MV-4-11 (cell line): ENCODE results near the gene SGIP1.
"Not testable (repeated sequence)": the region's sequence is repeated elsewhere in the genome, so short reads cannot be mapped to it uniquely, and the experiment has no call there.

Experiments used
- DNase-seq: peaks from one replicate; lab custom pipeline; 2025; lab: John Stamatoyannopoulos, UW

The SGIP1 gene

DNA sequence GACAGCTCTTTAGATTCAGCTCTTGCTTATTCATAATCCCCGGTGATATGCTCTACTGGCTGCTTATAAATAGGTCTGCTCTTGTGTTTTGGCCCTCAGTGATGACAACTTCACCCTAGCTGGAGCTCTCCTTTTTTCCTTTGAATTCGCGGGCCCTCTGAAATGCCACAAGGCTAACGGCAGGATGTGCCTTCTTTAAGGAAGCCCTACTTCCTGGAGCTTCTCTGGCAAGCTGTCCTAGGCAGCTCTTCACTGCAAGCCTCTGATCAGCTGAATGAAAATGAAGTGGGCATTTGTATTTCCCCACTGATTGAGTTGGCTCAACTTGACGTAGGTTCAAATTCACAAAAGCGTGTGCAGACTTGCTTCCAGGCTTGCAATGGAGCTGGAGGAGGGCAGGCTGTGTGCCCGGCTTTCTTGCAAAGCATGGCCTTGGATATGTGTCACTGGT, 22.2 kb downstream of the SGIP1 start:
- DNase-seq: no peak

DNA sequence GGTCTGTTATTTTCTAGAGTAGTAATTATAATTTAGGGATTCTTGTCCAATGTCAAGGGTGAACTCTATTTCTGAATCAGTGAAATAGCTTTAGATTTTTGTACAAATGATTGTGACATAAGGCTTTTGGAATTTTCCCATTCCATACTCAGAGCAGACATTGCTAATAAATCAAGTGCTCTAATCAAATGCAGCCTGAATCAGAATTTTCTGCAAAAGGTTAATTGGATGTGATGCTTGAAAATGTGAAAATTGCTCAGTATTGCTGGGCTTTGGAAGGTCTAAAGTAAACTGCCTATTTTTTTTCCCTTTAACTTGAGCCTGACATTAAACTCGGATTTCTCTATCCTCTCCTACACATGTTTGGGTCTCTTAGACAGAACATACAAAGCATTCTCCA, 23.2 kb downstream of the SGIP1 start:
- no peak for DNase-seq

DNA sequence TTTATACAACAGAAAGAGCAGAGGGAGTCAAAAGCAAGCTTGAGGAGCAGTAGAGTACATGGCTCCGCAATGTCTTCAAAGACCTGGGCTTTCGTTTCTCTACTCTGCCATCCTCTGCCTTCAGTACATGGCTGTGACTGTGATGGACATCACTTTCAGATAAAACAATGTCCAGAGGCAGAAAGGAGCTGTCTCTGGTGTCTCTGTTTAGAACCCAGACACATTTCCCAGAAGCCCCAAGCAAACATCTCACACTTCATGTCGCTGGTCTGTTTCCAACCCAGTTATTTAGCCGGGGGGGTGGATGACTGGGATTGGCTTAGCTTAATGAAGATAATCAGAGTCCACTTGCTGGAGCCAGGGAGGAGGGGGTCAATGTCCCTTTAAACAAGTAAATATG, 25.6 kb downstream of the SGIP1 start:
- no peak for DNase-seq

DNA sequence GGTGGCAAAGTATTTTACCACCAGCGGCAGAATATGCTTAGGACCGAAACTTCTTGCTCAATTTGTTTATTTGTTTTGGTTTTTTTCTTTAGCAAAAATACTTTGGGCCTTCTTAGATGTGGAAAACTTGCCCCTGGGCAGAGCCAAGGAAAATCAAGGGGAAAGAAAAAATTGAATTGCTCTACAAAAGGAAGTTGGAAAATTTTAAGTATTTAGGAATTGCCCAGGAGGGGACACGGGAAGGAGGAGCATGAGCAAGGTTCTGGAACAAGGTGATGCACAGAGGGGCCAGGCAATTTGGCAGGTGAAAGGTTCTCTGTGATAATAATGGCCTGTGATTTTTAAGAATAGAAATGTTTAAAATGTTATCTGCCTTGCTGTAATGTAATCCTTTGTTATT, 28.6 kb downstream of the SGIP1 start:
- no peak for DNase-seq

DNA sequence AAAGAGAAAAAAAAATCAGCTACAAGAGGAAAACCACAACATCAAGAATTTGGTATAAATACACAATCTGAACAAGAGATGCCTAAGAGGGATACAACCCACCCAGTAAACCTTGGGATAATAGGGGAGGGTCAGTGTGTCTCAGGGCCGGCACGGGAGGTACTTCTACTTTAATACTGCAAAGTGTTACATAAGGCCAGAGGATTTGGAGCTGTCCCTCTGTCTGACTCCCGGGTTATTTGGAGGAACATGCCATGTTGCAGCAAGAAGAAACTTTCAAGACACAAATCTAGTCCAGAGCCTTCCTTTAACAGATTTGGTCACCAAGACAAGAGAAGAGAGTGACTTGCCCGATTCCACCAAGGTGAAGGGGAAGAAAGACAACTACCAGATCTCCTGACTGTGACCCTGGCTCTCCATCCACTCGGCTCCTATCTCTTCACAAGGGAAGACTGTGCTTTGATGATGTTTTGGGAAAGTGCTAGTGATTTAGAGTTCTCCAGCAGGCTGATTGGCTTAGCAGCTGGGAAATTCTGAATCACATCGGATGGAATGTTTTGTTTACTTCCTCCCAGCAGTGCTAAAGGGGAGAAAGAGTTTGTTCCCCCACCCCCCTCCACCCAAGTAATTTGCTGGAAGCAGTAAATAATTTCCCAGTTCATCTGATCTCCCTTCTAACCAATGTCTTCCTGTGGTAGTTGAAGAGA, 29.3 kb downstream of the SGIP1 start:
- DNase-seq: no peak

DNA sequence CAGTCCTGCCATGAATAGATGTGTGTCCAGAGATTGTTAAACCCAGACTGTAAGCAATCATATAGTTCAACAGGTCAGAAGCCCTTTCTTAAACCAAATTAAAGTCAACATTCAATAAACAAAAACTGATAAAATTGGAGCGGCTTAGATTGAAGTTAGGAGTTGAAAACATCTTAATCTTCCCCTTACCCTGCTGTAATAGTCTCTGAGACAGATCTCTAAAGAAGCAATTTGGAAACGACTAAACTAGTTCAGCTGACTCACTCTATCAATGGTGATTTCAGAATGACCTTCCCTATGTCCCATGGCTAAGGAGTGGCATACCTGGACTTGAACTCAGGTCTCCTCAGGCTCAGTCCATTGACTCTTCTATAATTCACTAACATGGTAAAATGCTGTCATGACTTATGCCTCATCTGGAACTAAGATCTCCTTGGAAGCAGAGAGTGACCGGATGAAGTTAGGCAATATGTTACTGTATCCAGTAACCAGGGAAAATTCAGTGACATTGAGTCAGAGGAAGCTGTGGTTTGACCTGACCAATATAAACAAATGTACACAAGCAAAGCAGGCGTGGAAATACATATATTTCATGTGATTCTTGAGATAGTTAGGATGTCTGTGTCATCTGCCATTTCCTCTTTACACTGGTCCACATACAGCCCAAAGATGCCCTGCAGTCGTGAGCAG, 30.1 kb downstream of the SGIP1 start:
- peak; percentile 80 for DNase-seq

DNA sequence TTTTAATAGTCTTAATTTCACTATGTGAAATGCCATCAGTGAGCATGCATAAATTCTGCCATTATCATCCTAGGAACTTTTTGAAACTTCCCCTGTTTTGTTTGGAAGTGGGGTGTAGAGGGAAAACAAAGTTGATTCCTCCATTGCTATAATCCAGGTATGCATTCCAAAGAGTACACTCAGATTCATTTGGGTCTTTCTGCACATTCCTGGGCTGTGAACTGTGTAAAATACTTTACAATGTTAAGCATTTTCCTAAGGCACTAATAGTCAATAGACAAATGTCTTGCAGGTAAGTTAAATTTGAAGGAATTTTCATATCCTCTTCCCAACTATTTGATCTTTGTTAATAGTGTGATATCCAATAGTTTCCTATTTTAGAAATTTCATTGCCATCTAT, 36.2 kb downstream of the SGIP1 start:
- no peak for DNase-seq

DNA sequence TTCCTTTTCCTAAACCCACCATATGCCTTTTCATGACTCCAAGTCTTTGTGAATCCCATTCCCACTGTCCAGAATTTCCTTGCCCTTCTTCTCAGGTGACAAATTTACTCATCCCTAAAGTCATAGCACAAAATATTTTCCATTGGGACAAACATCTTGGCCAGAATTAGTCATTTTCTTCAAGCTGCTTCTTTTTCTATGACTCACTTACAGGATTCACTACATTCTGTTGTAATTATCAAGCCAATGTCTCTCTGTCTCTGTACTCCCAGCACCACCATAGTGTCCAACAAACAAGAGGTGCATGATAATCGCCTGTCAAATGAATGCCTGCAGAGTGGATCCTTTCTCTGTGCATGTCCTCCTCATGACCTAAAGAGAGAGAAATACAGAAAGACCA, 37.8 kb downstream of the SGIP1 start:
- no peak for DNase-seq

DNA sequence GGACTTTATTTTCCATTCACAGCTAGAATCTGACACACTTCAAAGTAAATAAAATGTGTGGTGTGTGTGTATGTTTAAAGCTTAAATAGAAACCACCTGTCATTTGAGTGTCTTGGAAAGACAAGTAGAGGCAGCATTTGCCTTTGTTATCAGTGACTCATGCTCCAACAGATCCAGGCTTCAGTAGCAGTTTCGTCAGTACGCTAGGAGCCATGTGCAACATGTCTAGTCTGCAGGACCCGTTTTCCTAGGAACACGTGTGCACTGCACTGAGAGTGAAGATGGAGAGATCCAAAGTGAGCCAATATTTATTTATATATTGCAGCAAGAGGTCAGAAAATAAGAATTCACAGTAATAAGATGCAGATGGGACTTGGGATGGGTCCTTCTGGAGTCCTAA, 41.8 kb downstream of the SGIP1 start:
- DNase-seq: no peak

DNA sequence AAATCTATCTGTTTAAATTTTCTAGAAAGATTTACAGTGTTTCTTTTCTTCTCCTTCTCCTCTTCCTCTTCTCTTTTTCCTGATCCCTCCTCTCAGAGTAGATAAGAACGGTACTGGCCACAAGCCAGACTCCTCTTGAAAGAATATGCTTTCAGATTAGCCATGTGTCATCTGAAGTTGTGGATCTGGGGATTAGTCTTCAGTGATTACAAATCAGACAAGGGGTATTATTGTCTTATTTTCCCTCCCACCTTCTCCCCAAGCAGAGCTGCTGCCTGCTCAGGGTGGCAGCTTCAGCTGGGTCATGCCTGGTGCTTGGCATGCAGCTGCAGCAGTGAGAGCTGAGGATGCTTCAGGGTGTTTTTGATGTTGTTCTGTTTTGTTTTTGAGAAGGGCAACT, 42.7 kb downstream of the SGIP1 start:
- DNase-seq: no peak

DNA sequence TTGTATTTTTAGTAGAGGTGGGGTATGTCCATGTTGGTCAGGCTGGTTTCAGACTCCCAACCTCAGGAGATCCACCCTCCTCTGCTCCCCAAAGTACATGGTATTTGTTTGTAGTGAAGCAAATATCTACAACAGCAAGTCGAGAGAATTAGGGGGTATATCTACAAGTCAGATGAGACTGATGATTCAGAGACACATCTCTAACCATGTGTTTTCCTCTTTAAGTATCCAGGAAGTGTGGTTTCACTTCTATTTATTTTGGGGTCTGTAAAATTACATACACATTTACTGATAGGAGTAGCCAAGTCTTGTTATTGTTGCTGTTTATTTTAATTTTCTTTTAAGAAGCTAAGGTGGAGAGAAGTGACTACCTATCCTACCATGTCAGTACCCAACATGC, 44.9 kb downstream of the SGIP1 start:
- no peak for DNase-seq

DNA sequence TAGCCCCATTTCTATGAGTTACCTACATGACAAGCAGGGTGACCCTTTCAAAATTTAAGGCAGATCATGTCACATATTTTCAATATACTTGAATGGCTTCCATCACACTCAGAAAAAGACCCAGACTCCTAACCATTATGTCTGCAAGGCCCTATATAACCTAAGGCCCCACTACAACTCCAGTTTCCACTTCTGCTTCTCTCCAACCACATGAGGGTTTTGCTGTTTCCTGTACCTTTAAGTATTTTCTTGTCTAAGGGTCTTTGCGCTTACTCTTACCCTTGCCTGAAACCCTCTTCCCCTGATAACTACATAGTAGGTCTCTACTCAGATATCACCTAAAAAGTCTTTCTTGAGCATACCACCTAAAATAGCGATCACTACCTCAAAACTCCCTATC, 46.1 kb downstream of the SGIP1 start:
- DNase-seq: peak; percentile 23

DNA sequence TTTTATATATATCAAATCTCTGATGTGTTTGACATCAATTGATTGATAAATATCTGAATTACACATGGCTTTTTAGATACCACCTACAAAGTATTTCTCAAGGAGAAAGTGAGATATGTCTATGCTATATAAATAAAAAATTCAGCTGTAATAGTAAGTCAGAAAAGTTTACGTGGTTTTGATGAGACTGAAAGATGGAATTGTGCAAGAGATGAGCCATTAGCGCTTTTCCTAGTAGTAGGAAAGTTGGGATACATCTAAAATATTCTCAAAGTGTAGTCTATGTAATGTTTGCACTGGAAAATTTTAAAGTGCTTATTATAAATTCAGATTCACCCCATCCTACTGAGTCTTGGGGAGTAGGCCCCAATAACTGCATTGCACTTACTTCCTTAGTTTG, 49.1 kb downstream of the SGIP1 start:
- no peak for DNase-seq

DNA sequence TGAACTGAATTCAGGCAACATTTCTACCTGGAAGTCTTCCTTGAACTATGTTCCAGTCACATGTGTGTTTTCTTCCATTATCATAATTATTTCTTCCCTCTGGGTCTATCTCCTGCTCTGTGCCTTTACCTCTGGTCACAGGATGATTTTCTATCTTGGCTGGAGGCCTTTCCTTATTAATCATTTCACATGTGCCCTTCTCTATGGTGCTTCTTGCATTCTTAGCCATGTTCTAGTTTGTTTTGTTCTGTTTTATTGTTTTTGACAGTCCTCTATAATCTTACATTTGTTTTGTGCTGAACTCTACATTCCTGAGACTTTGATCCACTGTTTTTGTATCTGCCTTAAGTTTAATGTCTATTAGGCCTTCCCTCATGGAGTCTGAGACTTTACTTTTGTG, 51.0 kb downstream of the SGIP1 start:
- no peak for DNase-seq

DNA sequence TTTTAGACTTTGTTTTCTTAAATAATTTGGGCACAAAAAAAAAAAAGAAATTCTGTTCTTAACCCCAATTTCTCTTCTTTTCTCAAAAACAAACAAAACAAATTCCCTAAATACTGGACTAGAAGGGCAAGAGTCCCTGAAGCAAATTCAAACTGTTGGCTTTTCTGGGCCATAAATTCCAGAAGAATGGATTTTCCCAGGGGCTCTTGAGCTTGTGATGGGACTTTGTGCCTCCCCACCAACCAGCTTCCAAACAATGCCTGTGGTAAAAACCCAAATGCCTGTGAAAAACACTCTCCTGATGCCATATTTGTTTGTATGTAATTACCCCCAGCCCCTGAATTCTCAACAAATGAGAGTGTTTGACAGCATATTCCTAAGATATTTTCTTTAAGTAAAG, 55.4 kb downstream of the SGIP1 start:
- DNase-seq: no peak

DNA sequence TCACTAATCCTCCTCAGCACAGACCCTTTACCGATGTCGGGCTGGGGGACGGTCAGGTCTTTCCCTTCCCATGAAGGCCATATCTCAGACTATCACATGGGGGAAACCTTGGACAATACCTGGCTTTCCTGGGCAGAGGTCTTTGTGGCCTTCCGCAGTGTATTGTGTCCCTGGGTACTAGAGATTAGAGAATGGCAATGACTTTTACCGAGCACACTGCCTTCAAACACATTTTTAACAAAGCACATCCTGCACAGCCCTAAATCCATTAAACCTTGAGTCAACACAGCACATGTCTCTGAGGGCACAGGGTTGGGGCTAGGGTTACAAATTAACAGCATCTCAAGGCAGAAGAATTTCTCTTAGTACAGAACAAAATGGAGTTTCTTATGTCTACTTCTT, 58.2 kb downstream of the SGIP1 start:
- DNase-seq: not testable (repeated sequence)

DNA sequence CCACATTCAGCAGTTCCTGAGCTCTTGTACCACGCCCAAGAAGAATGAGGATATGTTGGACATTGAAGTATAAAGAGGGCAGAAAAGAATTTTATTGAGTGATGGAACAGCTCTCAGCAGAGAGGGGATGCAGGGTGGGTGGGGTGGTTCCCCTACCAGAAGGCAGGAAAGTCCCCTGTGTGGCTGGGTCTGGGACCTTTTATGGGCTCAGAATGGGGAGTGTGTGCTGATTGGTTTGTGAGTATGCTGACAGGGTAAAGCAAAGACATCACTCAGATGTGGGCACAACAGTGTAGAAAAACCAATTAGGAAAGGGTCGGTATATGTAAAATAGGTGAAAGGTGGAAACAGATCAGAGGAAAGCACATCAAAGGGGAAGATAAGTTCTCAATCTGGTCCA, 62.2 kb downstream of the SGIP1 start:
- no peak for DNase-seq

DNA sequence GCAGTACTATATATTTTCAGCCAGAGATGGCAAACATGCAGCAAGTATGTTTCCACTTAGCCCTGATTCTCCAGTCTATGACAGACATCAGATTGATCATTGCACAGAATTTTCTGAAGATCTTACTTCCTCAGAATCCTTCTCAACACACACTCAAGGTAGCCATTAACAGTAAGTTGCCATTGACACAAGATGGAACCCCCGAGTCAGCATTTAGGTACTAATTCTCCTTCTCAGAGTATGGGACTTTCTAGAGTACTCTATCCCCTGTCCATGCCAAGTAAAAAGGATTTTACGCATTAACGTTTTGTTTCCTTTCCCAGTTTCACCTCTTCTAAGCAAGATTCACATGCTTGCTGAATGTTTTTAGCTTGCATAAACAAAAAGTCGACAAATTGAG, 63.5 kb downstream of the SGIP1 start:
- DNase-seq: no peak

DNA sequence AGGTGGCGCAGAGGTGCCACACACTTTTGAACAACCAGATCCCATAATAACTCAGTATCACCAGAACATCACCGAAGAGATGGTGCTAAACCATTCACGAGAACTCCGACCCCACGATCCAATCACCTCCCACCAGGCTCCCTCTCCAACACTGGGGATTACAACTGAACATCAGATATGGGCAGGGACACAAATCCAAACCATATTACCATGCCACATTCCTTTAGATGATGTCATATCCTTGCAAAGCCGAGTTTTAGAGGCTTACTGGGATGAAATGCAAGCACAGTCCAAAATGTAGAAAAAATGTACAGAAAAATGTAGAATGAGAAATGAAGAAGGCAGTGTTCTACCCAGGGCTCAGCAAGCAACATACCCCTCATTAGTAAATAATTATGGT, 64.7 kb downstream of the SGIP1 start:
- DNase-seq: no peak

DNA sequence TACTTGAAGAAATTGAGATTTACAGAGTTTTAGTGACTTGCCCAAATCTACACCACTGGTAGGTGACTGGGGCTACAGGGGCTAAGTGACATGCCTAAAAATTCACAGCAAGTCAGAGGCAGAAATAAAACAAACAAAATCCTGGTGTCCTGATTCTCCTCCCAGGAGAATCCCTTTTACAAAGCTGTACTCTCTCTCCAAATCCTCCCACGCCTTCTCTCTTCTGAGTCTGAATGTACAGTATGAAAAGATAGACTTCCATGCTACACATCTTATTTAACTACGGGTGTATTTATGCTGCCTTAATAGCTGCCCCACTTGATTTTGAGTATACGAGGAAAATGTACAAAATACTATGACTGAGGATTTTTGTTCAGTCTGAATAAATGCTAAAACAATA, 65.4 kb downstream of the SGIP1 start:
- DNase-seq: no peak

DNA sequence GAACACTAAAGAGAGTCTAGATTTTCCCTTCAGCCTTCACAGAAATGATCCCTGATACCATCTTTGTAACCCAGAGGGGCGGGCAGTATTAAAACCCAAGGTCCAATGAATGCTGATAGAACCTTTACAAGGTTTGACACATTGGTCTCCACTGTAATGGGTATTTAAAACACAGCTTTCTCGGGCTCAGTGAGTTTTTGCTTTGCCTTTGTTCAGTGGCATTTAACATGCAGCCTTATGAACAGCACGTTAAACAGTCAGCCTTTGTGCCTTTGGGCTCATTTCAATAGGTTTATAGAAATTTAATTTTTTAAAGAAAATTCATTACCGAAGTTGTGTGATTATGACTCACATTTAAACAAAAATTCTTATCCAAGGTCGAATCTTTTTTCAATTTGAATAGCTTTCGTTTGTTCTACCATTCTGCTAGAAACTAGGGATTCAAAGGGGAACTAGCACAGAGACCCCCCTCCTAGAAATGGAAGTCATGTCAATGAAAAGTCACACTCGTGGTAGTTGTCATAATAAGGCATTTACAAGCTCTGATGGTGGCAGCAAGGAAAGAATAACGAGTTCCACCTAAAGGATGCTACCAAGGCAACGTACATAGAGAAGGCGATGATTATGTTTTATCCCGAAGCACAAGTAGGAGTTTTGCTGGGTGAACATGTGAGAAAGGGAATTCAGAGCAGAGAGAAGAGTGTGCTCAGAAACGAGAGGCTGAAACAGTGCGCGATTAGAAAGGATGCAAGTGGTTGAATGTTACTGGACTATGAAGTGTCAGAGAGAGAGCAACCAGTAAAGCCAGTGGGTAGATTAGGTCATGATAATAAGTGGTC, 66.2 kb downstream of the SGIP1 start:
- DNase-seq: no peak

DNA sequence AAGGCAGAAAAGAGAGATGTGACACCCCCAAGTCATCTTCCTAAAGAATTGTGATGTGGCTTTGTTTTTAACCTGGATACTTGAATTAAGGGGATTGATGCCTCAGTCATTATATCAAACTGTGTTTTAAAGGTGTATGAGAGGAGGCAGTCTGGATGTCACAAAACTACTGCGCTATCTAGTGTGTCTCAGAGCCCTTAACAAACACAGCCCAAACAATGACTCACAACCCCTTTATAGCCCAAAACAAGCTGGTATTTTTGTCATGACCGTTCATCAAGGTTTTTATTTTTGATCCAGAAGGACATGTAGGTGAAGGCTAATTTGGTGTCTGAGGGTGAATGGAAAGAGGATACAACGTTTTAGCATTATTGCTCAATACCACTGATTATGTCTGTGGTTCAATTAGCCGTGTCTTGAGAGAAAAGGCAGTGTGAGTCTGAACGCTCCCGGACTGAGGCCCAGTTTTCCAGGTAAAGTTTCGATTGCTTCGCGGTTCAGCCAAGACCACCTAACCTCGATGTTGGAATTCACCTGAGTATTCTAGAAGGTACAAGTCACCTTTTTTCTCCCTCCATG, 71.6 kb downstream of the SGIP1 start:
- DNase-seq: no peak
